ENCODE results near the gene CYCS.
"Not testable (repeated sequence)": the region's sequence is repeated elsewhere in the genome, so short reads cannot be mapped to it uniquely, and the experiment has no call there.

Gene CYCS

DNA sequence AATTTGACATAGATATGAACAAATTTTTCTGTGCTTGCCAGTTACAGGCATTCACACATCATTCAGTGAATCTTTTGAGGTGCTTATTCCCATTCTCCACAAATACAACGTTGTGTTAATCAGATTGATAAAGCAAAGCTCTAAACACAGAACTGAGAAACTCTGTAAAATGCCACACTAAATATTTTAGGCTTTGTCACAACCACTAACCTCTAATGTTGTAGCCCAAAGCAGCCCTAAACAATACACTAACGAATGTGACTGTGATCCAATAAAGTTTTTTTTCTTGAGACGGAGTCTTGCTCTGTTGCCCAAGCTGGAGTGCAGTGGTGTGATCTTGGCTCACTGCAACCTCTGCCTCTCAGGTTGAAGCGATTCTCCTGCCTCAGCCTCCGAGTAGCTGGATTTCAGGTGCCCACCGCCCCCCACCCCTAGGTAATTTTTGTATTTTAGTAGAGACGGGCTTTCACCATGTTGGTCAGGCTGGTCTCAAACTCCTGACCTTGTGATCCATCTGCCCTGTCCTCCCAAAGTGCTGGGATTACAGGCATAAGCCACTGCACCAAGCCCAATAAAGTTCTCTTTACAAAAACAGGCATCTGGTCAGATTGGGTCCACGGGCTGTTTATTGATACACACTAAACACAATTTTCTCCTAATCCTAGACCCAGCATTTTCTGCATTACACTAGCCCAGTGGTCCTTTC is 6.9 kb downstream of the CYCS start:
- no peak for DNase-seq (ENCODE audit: low read depth)

DNA sequence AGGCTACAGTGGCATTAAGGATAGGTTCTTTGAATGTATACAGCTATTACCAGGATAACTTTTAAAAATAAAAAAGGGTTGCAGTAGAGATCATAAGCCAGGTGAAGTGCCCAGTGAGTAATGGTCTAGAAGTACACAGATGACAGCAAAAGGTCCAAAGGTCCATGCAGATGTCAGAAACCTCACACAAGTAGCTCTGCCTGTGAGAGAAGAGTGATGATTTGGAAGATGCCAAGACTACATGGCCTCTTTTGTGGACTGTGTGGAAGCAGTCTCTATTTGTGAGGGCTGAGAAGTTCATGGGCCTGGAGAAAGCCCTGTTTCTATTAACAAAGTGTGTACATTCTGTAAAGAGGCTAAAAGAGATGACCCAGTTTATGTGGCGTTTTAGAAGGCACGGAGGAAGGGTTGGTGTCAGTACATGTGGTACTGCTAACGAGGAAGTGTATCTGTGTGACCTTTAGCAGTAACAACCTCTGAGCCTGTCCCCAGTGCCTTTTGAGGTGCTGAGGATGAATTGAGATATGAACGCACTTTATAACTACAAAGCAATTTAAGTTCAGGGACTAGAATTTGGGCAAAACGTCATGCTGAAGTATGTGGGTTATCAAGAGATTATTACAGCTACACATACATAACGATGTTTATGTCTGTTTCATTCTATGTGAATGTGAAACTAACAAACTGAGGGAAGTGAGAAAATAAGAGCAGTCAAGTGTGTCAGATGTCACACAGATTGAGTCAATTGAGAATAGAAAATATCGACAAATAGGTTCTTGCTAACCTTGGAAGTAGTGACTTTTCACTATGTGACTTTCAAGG is 7.6 kb downstream of the CYCS start:
- DNase-seq (ENCODE audit: low read depth), result no peak

DNA sequence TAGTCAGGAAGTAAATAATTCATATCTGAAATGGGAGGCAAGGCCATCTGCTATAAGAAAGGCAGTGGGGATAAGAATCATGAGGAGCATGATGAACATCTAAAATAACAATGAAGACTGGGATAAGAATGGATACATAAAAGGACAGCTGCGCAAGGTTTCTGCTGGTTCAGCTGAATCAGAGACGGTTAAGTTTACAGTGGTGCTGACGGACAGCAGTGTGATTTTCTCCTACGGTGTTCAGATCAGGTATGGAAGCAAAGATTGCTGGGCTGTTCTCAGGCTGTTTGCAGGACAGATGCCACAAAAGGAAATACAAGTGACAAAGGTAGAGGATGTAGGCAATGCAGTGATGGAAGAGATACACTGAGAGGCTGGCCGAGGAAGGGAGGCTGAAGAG is 8.4 kb downstream of the CYCS start:
- no peak for DNase-seq (ENCODE audit: low read depth)

DNA sequence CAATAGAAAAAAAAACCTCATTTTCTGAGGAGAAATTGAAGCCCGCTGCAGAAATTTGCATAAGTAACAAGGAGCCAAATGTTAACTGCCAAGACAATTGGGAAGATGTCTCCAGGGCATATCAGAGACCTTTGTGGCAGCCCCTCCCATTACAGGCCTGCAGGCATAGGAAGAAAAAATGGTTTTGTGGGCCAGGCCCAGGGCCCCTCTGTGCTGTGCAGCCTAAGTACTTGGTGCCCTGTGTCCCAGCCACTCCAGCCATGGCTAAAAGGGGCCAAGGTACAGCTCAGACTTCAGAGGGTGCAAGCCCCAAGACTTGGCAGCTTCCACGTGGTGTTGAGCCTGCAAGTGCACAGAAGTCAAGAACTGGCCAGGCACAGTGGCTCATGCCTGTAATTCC is 14.5 kb downstream of the CYCS start:
- DNase-seq (ENCODE audit: low read depth), result not testable (repeated sequence)

DNA sequence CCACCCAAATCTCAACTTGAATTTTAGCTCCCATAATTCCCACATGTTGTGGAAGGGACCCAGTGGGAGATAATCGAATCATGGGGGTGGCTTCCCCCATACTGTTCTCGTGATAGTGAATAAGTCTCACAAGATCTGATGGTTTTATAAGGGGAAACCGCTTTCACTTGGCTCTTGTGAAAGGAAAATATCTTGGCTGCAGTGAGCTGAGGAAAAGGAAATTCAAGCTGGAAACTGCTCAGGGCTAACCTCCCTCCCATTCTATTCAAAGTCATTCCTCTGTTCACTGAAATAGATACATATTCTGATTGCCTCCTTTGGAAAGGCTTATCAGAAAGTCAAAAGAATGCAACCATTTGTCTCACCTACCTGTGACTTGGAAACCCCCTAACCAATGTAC is 15.8 kb downstream of the CYCS start:
- no peak for DNase-seq (ENCODE audit: low read depth)

DNA sequence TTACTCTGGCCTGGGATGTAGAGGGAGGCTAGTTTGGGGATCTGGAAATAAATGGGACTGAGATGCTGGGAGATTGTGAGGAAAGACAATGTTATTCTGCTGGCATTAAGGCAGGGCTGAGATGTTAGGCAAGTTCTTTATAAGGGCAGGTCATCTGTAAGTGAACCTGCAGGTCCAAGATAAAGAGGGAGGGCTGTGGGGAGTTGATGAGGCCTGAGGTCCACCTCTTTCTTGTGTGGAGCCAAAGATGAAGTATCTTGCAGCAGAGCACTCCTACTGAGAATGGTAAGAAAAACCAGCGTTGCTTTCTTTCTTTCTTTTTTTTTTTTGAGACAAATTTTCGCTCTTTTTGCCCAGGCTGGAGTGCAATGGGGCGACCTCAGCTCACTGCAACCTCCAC is 19.1 kb downstream of the CYCS start:
- no peak for DNase-seq (ENCODE audit: low read depth)

DNA sequence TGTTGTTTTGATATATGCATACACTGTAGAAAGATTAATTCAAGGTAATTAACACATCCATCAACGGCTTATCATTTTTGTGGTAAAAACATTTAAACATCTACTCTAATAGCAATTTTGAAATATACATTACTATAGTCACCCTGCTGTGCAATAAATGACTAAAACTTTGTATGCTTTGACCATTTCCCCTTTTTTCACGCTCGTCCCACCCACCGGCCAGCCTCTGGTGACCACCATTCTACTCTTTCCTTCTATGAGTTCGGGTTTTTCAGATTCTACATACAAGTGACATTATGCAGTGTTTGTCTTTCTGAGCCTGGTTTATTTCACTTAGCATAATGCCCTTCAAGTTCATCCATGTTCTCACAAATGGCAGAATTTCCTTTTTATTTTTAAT is 21.3 kb downstream of the CYCS start:
- no peak for DNase-seq (ENCODE audit: low read depth)

DNA sequence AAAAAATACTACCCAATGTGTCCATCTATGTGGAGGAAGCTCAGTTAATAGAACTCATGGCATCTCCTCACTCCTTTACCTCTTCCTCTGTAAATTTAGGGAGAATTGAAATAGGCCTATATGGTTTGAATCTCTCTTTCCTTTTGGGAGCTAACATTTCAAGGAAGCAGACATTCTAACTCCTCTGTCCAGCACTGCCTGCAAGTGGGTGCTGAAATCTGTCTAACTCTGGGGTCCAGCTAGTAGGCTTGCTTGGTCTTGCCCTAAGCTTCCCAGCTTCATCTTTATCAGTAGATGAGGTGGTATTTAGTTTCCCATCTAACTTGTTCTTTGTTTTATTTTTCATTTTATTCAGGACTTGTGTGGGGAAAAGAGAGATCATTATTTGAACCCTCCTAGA is 23.2 kb downstream of the CYCS start:
- DNase-seq (ENCODE audit: low read depth), result no peak

DNA sequence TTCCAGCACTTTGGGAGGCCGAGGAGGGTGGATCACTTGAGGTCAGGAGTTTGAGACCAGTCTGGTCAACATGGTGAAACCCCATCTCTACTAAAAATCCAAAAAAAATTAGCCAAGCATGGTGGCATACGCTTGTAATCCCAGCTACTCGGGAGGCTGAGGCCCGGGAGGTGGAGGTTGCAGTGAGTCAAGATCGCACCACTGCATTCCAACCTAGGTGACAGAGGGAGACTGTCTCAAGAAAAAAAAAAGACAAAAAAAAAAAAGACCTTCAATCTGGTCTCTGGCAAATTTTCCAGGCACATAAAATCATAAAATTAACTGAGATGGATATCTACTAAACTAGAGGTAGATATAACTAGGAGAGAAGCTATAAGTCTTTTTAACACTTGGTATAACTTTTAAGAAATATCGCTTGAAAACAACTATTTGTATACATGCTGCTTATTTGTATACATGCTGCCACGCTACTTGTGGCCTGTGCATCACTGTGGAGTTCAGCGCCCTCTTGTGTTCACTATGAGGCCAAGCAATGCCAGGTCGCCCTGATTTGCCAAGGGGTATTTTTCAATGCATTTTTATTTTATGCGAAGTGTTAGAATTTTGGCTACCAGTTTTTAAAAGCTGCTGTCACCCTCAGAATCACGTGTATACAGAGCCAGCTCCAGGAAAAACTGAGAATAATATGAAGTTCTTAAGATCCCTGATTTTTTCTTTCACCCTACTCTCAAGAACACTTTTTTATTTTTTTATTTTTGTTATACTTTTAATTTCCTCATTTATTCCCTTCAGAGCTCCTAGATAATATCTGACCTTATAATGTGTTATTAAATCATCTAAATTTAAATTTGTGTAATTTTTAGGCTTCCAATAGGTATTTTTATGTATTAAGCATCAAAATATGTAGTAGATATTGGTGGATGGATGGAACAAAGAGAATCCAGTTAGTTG is 26.7 kb downstream of the CYCS start:
- peak; percentile 30 for DNase-seq (ENCODE audit: low read depth)

DNA sequence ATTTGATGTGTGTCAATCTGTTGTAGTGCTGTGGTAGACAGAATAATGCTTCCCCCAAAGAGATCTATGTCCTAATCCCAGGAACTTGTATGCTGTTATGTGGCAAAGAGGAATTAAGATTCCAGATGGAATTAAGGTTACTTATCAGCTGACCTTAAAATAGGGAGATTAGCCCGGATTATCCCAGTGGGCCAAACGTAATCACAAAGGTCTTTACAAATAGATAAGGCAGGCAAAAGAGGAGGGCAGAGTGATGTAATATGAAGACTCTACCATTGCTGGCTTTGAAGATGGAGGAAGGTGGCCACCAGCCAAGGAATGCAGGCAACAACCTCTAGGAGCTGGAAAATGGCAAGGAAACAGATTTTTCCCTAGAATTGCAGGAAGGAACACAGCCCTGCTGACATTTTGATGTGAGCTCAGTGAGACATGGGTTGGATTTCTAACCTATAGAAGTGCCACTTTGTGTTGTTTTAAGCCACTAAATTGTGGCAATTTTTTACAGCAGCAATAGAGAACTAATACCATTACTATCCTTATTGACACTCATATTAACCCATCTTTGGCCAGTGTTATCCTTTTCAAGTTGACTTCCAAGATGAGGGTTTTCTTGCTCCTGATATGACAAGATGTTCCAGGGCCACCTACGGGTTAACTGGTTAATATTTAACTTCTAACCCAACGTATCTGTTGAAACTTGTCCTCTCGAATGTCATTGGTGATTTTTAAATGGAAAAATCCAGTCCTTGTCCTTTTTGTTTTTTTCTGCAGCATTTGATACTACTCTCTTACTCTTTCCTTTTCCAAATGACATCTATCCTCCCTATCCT is 29.3 kb downstream of the CYCS start:
- DNase-seq (ENCODE audit: low read depth), result no peak

DNA sequence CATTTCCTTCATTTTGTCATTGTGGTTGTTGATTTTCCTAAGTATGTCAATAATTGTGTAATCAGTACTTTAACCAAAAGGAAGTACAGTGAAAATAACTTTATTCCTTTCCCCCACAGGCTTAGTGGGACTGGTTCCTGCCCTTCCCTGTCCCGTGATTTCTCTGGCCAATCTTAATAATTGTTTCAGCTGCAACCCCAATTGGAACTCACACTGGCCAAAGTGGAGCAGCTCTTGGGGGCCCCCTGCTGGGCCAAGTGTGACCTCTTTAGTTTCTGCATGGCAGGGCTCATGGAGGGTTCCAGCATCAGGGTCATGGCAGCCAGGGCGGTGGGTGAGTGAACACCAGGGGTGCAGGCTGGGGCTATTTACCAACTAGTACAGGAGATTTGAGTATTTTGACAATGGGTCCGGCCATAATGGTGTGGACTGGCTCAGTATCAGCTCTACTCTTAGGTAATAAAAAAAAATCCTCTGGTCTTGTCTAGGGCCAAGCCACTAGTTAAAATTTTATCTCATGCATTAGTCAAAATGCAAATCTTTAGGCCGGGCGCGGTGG is 31.7 kb downstream of the CYCS start:
- peak; percentile 61 for DNase-seq (ENCODE audit: low read depth)

DNA sequence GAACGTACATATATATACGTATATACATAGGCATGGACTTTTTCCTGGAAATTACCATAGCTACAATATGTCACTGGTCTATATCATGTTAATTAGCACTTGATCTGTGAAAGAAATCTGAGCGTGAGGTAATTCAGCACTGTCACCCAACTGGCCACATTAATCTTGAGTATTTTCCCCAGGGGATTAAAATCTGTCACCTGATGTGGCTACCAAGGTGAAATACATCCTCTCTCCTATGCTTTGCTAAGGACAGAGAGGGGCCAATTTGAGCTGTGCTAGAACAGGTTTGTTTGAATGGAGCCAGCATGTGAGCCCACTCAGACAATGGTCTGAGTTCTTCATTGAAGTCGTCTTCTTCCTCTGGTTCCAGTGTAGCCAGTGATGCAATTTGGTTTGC is 33.3 kb downstream of the CYCS start:
- DNase-seq (ENCODE audit: low read depth), result no peak

DNA sequence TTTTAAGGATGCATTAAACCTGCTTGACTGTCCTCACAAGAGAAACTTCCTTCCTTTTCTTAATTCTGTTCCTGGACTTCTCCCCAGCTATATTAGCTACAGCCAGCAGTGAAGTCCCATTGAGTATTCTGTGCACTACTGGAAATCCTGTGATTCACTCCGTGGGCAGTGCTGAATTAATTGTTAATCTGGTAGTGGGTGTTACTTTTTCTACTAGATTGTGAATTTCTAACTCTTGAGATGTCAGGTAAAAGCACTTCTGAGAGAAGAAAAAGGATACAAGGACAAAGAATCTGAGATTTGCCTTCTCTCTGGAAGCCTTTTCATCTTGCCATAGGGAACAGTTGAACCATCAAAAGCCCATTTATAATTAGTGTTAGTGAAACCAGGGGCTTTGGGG is 33.9 kb downstream of the CYCS start:
- no peak for DNase-seq (ENCODE audit: low read depth)

DNA sequence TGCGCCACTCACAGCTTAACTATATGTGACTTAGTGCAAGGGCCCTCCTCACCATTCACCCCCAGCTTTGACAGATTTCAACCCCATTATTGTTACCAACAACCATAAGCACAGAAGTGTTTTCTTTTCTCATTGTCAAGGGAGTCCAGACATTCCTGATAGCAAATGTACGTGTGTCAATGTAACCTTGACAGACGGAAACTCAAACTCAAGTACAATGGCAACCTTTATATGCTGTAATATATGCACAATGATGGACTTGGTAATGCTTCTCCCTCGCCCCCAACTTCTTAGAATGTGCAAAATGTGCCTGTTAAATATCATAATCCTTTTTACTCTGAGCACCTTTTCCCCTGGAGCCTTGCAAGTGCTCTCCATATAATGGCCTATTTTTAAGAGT is 34.7 kb downstream of the CYCS start:
- DNase-seq (ENCODE audit: low read depth), result no peak

DNA sequence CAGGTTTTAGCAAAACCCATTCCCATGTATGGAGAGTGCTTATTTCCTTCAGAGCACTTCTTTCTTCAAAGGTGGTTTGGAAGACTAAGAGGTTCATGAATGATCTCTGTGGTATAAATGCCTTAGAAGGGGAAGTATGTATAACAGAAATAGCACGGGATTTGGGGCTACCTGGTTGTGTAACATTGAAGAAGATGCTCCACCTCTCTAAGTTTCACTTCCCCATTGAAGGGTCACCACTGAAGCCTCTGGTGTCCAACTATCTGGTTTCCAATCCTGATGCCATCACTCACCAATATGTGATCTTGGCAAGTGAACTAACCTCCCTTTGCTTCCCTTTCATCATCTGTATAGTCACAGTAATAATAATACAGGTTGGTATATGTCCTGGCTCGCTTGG is 37.2 kb downstream of the CYCS start:
- DNase-seq (ENCODE audit: low read depth), result no peak

DNA sequence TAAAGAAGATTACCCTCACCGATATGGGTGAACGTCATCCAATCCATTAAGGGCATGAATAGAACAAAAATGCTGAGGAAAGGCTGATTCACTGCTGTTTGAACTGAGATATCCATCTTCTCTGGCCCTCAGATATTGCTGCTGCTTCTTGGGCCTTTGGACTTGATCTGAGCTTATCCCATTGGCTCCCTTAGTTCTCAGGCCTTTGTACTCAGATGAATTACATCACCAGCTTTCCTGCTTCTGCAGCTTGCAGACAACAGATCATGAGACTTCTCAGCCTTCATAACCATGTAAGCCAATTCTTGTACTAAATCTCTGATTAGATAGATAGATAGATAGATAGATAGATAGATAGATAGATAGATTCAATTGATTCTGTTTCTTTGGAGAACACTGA is 40.2 kb downstream of the CYCS start:
- DNase-seq (ENCODE audit: low read depth), result no peak

DNA sequence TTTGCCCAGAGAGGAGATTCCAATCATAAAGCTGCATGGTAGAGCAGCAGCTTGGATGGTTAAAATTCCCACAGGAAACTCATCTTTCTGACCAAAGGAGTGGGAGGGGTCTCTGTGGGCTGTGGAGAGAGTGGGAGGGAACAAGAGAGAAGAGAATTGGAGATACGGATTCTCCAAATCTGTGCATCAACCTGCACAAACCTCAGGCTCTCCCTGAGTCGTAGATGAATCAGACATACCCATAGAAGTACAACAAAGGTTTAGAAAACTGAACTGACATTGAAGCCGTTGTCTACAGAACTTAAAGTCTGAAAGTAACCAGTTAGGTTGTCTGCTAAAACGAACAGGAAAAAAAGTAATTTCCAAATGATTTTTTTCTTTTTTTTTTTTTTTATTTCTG is 41.9 kb downstream of the CYCS start:
- DNase-seq (ENCODE audit: low read depth), result no peak

DNA sequence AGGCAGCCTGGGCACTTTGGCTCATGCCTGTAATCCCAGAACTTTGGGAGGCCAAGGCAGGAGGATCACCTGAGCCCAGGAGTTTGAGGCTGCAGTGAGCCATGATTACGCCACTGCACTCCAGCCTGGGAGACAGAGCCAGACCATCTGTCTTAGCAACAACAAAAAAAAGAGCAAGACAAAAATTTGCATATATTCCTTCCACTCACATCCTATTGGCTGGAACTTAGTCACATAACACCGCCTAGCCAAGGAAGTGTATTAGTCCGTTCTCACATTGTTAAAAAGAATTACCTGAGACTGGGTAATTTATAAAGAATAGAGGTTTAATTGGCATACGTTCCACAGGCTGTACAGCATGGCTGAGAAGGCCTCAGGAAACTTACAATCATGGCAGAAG is 43.0 kb downstream of the CYCS start:
- DNase-seq (ENCODE audit: low read depth), result not testable (repeated sequence)

DNA sequence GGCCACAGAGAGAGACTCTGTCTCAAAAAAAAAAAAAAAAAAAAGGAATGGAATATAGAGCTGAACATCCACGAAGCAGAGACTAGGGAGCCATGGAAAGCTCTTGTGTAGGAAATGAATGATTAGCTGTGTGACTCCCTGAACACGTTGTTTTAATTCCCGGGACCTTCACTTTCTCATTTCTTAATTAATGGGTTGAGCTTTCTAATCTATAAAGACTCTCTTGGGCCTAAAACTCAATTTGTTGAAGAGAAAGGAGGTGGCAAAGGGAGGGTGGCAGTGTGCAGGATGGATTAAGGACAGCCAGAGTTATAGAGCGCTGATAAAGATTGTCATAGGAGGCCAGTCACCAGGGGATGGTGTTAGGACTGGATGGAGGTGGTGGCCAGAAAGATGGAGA is 48.0 kb downstream of the CYCS start:
- no peak for DNase-seq (ENCODE audit: low read depth)

DNA sequence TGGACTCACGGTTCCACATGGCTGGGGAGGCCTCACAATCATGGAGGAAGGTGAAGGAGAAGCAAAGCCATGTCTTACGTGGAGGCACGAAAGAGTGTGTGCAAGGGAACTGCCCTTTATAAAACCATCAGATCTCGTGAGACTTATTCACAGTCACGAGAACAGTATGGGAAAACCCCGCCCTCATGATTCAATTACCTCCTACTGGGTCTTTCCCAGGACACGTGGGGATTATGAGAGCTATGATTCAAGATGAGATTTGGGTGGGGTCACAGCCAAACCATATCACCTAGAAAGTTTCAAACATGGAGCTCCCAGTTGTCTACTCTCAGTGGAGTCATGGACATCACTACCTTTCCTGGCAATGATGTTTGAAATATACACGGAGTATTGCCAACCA is 49.6 kb downstream of the CYCS start:
- DNase-seq (ENCODE audit: low read depth), result no peak

DNA sequence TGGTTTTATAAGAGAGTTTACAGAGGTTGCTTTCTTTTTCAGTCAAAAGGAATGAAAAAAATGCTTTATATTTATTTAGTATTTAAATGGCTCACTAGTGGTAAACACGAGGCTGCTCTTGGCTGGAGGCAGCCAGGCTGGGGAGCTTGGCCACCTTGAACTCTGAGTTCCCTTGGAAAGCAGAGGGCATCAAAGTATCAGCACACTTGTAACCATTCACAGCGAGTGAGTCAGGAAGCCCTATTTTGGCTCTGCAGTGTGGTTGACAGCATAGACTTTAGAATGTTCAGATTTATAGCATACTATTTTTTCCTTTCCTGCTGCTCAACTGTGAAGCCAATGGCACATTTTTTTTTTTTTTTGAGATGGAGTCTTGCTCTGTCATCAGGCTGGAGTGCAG is 51.6 kb downstream of the CYCS start:
- no peak for DNase-seq (ENCODE audit: low read depth)

Measured in activated gamma-delta T cell treated with anti-CD3 and anti-CD28 coated beads, Interleukin-2, amount 50 U/mL, for 16 hours (primary cell).